HT1080 (cell line): ENCODE results near the gene SNED1. TPM values are rescaled to one million over a fixed set of nuclear protein-coding genes. Genes with fewer than 3 reads are reported as not detected.

ENCODE experiments used
- DNase-seq: peaks from one replicate; pipeline ENCODE4 v3.0.0-alpha.2; 2015; ENCODE audit warnings: low read depth
- total RNA-seq: library from RNA; depleted of rRNA; stranded (reverse); fragments of >200 nt; shearing (Covaris generic); gene quantifications from 2 replicates; pipeline ENCODE4 v1.2.3, GENCODE V29; 2014

Gene SNED1
- total RNA-seq, 1 experiment from 2014 or later: 2.7 TPM

DNA sequence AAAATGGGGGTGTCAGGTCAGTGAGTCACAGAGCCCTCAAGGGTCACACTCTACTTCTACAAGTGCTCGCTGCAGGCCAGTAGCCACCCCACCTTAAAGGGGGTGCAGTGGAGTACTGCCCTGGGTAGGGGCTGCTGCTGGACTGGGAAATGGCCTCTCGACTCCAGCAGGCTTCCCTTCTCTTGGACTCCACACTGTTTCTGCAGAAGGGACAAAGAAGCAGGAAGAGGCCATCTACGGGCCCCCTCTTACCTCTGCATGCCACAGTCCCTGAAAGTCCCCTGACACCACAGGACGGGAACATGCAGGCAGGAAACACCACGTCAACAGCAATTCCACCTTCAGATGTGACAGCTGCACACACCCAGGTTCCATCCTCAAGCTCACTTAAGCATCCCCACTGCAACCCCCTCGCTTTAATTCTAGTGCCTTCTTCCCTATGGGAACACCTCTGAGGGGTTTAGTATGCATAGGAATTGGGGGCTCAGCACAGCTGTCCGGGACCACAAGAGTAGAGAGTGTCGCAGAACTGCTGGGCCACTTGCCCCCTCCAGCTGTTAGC lies 22.3 kb downstream of the SNED1 start:
- DNase-seq: no peak

DNA sequence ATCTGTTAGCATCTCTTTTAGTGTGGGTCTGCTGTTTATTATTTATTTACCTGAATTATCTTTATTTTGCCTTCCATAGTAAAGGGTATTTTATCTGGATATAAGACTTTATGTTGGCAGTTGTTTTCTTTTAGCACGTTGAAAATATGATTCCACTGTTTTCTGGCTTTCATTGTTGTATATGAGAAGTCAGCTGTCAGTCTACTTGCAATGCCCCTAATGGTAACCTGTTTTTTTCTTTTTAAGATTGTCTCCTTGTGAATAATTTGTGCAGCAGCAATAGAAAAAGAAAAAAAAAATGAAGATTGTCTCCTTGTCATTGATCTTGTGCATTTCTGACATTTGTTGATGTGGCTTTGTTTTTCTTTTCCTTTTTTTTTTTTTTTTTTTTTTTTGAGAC lies 27.2 kb downstream of the SNED1 start:
- no peak for DNase-seq

DNA sequence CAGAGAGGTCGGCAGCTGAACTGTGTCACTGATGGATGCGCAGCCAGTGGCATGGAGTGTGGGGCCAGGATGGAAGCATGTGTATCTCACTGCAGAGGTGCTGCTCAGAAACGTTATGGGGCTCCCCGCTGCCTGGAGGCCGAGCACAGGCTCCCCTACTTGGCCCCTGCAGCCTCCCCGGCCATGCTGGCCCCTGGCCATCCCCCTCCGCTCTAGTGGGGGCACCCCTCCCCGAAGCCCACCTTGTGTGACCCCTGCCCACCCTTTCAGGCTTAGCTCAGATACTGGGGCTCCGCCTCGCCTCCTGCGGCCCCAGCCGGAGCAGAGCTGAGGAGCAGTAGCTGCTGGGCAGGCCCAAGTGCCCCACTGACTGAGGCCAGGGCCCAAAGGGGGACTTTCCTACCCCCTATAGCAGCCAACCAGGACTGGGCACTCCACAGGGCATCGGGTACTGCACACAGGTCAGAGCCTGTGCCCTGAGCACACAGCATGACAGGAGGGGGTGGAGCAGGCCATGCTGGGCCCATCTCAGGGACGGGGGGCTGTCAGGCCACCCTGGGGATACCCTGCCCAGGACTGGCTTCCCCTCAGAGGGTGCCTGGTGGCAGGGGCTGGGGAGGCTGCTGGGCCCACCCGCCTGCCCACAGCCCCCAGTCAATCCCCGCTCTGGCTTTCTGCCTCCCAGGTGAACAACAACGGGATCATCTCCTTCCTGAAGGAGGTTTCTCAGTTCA lies 31.3 kb downstream of the SNED1 start:
- no peak for DNase-seq

DNA sequence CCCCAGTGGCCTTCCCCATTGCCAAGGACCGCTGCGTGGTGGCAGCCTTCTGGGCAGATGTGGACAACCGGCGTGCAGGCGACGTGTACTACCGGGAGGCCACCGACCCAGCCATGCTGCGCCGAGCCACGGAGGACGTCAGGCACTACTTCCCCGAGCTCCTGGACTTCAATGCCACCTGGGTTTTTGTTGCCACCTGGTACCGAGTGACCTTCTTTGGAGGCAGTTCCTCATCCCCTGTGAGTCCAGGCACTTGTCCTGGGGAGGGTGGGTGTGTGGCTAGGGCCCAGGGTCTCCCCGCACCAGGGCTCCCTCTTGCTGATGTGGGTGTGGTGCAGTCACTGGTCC lies 31.9 kb downstream of the SNED1 start:
- no peak for DNase-seq

DNA sequence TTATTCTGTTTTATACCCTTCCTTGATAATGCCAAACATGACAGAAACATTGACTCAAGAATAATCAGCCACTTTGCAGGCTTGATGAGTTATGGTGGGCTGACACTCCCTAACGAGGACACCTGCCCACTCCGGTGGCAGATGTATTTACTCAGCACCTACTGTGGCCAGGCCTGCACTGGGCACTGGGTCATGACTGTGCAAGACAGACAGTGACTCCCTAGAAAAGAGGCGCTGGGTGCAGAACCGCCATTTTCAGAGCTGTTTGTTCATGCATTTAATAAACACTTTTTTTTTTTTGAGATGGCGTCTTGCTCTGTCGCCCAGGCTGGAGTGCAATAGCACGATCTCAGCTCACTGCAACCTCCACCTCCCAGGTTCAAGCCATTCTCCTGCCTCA lies 32.5 kb downstream of the SNED1 start:
- DNase-seq: no peak

DNA sequence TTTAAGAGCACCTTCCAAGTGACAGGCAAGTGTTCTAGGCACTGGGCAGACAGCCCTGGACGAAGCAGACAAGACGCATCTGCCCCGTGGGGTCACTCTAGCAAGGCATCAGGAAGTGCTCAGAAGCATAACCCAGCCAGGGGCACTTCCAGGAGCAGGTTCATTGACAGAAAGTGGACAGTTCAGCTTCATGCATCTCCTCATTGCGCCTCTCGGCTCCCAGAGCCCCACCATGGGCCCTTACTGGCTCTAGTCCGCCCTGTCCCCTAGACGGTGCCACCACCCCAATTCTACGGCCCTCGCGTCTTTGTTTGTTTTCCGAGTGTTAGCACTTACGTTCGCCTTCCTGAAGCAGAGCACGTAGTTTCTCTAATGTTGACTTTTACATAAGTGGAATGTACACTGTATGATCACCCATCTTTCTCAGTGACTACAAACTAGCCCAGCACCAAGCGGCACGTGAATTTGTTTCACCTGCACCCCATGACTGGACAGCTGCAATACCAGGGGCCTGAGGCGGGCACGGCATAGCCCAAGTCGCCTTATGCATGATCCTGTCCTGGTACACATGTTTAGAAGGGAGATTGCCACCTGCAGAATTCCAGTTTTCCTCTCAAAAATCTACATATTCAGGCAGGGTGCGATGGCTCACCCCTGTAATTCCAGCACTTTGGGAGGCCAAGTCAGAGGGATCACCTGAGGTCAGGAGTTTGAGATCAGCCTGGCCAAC lies 33.2 kb downstream of the SNED1 start:
- DNase-seq: no peak

DNA sequence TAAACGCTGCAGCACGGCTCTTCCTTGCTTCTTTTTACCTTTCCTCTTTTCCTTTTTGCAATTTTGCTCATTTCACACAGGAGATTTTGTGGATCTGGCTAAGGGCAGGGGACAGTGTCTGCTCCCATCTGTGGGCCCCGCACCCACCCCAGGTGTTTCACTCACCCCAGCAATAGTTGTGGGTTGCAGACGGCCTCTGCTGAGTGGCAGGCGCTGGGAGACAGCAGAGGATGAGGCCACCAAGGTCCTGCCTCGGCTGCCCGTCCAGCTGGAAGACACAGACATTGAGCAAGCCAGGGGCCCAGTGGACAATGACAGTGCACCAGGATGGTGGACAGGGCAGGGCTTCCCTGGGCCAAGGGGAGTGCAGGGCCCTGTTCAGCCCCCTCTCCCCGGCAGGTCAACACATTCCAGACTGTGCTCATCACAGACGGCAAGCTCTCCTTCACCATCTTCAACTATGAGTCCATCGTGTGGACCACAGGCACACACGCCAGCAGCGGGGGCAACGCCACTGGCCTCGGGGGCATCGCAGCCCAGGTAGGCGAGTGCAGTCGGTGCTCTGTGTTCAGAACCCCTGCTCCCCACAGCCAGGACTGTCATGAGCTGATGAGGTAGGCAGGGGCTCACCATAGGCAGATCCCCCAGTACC lies 35.0 kb downstream of the SNED1 start:
- no peak for DNase-seq

DNA sequence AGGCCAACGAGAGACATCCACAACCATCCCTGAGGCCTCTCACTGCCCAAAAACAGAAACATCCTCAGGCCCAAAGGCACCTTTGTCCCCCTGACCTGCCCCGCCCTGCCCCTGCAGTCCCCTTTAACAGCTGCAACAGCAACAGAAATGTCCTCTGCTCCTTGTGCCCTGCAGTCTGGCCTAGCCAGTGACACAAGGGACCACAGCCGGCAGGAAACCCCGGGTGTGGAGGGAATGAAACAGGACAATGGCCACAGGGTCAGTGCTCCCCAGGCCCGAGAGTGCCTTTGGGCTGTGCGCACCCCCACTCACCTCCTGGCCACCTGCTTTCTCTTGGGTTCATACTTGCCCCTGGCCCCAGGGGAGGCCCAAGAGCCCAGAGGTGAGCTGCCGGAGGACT lies 35.6 kb downstream of the SNED1 start:
- DNase-seq: no peak

DNA sequence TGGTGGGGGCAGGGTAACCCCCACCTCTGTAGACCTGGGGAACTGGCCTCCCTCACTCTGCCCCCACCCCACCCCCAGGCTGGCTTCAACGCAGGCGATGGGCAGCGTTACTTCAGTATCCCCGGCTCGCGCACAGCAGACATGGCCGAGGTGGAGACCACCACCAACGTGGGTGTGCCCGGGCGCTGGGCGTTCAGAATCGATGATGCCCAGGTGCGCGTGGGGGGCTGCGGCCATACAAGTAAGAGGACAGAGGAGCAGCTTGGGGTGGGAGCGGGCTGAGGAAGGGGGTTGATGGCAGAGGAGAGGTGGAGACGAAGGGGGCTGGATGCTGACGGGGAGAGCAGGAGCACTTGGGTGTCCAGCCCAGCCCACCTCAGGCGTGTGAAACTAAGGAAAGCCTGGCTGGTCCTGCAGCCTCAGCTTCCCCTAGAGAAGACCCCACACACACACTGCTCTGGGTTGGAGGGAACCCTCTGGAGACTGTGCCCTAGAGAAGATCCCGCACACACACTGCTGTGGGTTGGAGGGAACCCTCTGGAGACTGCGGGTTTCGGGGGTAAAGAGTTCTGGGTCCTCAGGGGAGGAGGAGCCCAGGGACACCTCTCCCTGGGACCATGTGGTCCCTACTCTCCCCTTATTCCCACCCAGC lies 36.2 kb downstream of the SNED1 start:
- DNase-seq: no peak

DNA sequence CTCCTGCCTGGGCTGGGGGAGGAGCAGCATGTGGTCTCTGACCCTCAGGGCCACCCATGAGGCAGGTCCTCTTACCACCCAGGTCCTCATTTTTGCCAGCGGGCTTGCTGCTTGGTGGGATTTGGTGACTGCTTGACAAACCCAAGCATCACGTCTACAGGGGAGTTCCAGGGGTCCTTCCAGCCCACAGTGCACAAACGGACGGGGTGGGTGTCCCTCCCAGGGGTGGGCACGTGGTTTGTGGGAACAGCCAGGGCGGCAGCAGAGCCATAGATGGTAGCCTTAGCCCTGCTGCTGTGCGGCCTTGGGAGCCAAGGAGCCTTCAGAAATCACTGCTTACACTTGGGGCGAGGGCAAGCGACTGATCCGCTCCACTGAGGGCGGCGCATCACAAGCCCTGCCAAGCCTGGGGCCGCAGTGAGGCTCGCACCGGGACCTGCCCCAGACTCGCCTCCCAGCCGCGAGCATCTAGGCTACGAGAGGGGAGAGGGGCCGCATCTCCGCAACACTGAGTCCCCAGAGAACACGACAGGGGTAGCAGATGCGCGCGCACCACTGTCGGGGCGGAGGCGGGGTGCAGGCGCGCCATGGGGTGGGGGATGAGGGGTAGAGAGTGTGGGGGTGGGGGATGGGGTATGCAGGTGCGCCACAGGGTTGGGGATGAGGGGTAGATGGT lies 36.9 kb downstream of the SNED1 start:
- DNase-seq: no peak

DNA sequence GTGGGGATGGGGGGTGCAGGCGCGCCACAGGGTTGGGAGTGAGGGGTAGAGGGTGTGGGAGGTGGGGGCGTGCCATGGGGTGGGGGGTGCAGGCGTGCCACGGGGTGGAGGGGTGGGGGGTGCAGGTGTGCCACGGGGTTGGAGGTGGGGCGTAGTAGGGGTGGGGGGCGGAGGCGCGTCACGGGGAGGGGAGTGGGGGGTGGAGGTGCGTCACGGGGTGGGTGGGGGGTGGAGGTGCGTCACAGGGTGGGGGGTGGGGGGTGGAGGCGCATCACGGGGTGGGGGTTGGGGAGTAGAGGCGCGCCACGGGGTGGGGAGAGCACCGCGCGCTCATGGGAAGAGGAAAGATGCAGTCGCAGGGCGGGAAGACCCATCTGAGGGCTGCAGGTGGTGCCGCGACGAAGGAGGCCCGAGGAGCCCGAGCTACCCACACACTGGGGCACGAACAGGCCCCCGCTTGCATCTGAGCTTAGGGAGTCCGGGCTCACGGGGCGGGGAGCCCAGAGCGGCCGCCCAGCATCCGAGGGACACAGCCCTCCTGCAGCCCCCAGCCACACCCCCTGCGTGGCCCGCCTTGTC lies 37.5 kb downstream of the SNED1 start:
- DNase-seq: no peak

DNA sequence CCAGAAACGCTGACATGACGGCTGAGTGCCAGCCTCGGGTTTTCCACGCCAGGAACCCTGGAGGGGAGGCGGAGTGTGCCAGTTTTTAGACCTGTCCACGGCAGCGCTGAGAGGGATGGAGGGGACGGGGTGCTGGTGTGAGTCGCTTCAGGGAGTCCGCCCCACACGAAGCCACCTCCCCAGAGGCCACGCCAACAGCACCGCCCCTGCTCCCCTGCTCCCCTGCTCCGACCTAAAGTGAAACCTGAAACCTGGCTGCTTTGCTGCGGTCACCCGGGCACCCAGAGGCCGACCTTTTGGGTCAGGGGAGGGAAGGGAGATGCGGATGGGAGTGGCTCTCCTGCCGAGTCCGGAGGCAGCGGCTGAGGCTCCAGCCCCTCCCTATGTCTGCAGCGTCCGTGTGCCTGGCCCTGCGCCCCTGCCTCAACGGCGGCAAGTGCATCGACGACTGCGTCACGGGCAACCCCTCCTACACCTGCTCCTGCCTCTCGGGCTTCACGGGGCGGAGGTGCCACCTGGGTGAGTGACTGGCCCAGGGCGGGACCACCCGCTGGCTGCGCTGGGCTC lies 38.1 kb downstream of the SNED1 start:
- DNase-seq: no peak

DNA sequence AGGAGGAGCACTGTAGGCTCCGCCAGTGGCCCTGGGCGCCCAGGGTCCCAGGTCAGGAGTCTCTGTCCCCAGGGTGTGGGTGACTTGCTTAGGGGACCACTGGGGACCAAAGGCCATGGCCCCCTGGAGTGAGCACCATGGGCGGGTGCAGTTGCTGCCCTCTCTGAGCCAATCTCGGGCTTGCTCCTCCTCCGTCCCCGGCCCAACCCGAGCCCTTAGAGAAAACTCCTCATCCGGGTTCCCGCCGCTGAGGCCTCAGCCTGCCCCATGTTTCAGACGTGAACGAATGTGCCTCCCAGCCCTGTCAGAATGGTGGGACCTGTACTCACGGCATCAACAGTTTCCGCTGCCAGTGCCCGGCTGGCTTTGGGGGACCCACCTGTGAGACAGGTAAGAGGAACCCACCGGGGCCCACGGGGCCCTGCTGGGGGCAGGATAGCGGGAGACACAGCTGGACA lies 38.6 kb downstream of the SNED1 start:
- no peak for DNase-seq

DNA sequence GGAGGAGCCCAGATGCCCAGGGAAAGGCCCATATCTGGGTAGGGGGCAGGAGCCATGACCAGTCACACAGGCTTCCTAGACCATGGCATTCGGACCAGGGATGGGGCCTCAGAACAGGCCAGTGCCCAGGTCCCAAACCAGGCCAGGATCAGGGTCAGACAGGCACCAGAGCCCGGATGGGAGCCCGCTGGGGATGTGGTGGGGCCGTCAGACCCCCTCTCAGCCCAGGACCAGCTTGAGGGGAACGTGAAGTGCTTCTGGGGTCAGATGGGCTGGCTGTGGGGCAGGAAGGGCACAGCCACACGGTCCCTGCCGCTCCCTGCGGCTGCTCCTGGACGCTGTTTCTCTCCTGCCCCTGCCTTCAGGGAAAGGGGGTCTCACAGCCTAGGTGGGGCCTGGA lies 39.1 kb downstream of the SNED1 start:
- no peak for DNase-seq

DNA sequence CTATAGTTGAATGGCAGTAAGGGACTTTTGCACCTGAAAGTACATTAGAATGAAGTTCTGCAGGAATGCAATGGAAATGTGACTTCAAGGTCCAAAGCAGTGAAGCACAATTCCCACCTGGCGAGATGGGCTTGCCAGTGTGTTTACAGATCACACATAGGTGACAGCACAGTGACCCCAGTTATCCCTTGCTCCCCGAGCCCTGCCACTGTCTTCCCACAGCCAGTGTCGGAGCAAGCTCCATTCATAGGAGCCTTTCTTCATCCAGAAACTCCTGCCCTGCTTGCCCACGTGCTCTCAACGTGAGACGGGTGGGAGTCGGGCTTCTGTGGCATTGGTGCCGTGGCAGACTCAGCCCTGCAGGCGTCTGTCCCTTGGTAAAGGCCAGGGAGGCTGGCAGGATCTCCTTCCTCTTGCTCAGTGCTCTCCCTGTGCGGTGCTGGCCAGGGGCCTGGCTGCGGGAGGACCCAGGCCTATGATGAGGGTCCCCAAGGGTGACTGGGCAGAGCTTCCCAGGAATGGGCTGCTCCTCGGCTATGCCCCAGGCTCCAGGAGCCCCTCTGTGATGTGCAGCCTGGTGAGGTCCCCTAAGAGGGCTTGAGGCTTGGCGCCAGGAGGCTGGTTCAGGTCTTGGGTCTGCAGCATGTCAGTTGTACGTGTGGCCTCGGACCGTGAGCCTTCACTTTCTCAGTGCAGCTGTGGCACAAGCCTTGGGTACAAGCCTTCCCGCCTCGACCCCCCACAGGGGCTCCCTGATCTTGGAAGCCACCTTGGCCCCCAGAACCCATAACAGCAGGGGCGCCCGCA lies 40.2 kb downstream of the SNED1 start:
- DNase-seq: no peak

DNA sequence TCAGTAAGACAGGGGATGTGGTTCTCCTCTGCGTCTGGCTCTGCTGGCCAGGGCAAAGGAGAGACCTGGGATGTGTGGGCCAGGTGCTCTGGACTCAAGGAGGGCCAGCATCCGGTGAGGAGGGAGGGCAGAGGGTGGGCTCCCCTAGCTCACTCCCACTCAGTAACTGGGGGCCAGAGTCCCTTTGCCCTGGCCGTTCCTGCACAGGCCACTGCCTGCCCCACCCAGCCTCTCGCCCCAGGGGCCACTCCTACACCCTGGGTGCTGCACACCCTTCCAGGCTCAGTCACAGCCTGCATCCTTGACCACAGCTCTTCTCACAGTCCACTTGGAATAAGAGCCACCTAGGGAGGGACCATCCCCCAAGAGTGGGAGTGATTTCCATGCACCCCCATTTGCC lies 41.0 kb downstream of the SNED1 start:
- DNase-seq: no peak

DNA sequence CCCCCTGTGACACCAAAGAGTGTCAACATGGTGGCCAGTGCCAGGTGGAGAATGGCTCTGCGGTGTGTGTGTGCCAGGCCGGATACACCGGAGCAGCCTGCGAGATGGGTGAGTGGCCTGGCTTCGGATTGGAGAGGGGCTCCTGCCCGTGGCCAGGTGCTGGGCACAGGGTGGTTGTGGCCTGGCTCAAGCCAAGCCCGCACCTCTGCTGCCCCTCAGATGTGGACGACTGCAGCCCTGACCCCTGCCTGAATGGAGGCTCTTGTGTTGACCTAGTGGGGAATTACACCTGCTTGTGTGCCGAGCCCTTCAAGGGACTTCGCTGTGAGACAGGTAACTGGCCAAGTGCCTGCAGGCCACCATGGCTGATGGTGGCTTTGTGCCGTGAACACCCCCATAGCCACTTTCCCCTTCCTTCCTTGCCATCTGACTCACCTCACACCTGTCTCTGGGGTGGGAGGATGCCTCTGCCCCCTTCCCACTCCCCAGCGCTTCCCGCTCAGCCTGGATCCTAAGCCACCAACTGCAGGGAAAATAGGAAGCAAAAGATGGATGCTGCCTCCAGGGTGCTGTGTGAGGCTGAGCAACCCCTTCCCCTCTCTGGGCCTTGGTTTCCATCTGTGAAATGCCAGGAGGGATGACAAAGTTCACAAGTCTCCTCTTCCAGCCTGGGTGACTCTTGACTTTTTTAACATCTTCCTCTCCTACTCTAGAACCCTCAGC lies 41.8 kb downstream of the SNED1 start:
- no peak for DNase-seq

DNA sequence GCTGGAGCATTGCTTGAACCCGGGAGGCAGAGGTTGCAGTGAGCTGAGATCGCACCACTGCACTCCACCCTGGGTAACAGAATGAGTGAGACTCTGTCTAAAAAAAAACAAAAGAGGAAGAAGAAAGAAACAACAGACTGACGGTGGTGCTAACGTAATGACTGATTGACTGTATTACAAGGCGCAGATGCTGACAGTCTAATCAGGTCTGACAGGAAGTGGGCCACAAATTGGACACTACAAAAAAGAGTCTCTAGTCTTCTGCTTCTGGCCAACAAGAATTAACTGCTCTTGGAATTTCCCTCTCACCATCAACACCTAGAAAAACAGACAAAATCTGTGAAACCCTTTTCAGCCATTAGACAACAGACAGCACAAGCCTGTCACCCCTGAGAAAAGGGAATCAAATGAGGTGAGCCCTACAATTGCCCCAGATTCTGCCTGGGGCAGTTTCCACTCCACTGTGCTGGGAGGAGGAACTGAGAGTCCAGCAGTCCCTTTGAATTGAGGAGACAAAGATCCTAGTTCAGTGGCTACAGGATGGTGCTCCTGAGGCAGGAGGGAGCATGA lies 43.3 kb downstream of the SNED1 start:
- DNase-seq: no peak

DNA sequence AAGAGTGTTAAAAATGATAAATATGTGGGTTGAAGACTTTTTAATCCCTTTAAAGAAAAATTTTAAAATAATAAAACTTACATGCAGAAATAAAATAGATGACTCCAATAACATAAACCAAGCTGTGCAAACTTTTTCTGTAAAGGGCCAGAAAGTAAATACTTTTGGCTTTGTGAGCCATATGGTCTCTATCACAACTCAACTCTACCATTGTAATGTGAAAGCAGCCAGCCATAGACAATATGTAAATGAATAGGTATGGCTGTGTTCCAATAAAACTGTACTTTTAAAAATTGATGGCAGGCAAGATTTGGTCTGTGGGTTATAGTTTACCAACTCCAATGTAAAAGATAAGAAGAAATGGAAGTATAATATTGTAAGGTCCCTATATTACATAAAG lies 45.2 kb downstream of the SNED1 start:
- DNase-seq: no peak
